IMR-90 (cell line): ENCODE data around the gene MEGF11. TPM values are rescaled to one million over a fixed set of nuclear protein-coding genes. Genes with fewer than 3 reads are reported as not detected.

Experiments used
- ATAC-seq: fragments of 200-7000 bp; cut with Tn5 transposase; 2 replicates; pipeline ENCODE4 v1.9.1; 2020; ENCODE audit warnings: low read depth, mild to moderate bottlenecking, moderate library complexity
- BruUV-seq: library from RNA; stranded (reverse); fragments of 400-500 nt; replicated peaks from 2 replicates; lab custom pipeline; 2021; lab: Mats Ljungman, UMichigan
- CTCF ChIA-PET: fragments of 300-600 bp; formaldehyde crosslinking; extraction: SDS; loops from one replicate; lab custom pipeline; 2021; ENCODE audit warnings: antibody characterized with exemption; lab: Yijun Ruan, JAX
- POLR2A ChIA-PET: fragments of 300-600 bp; sonication (Branson Sonifier 250); formaldehyde crosslinking; loops from one replicate; lab custom pipeline; 2022; ENCODE audit warnings: antibody characterized with exemption; ENCODE audit not compliant: unreplicated experiment; lab: Charles Lee
- DNase-seq: peaks from one replicate; pipeline ENCODE4 v3.0.0; 2013
- H2AFZ ChIP-seq: replicated peaks from 2 replicates; pipeline ENCODE3; 2013; ENCODE audit warnings: low read length, mild to moderate bottlenecking; ENCODE audit not compliant: poor library complexity
- H2AK5ac ChIP-seq: 2 replicates; pipeline ENCODE4 v1.6.1; 2013; ENCODE audit warnings: low read depth, low read length, inconsistent platforms
- H2AK9ac ChIP-seq: replicated peaks from 2 replicates; pipeline ENCODE3; 2013; ENCODE audit warnings: mild to moderate bottlenecking, low read depth, low read length, moderate library complexity; ENCODE audit not compliant: poor library complexity
- H2BK120ac ChIP-seq: 2 replicates; pipeline ENCODE4 v1.6.1; 2013; ENCODE audit warnings: low read depth, low read length, inconsistent platforms
- H2BK15ac ChIP-seq: 3 replicates; pipeline ENCODE4 v1.6.1; 2013; ENCODE audit warnings: low read depth, low read length, inconsistent platforms
- H2BK20ac ChIP-seq: 2 replicates; pipeline ENCODE4 v1.6.1; 2013; ENCODE audit warnings: low read depth, mild to moderate bottlenecking, inconsistent platforms, low read length, moderate library complexity
- H2BK5ac ChIP-seq: 2 replicates; pipeline ENCODE4 v1.6.1; 2013; ENCODE audit warnings: mild to moderate bottlenecking, low read depth, low read length, inconsistent platforms; ENCODE audit not compliant: poor library complexity, severe bottlenecking
- H3K14ac ChIP-seq: replicated peaks from 2 replicates; pipeline ENCODE4 v1.6.1; 2013; ENCODE audit warnings: low read depth, low read length, inconsistent platforms
- H3K18ac ChIP-seq: 2 replicates; pipeline ENCODE4 v1.6.1; 2013; ENCODE audit warnings: low read depth, low read length, control low read depth
- H3K23ac ChIP-seq: 2 replicates; pipeline ENCODE4 v1.6.1; 2013; ENCODE audit warnings: low read depth, low read length, inconsistent platforms
- H3K27ac ChIP-seq: 2 replicates; pipeline ENCODE4 v1.5.1; 2013; ENCODE audit warnings: mild to moderate bottlenecking, control low read depth, low read length; ENCODE audit not compliant: insufficient read depth
- H3K27me3 ChIP-seq: 2 replicates; pipeline ENCODE4 v1.6.1; 2013; ENCODE audit warnings: low read length; ENCODE audit not compliant: control insufficient read depth, insufficient read depth
- H3K36me3 ChIP-seq: 2 replicates; pipeline ENCODE4 v1.6.1; 2013; ENCODE audit warnings: low read length, mixed read lengths; ENCODE audit not compliant: control insufficient read depth, insufficient read depth
- H3K4ac ChIP-seq: 2 replicates; pipeline ENCODE4 v1.6.1; 2013; ENCODE audit warnings: low read depth, low read length, inconsistent platforms
- H3K4me1 ChIP-seq: 2 replicates; pipeline ENCODE4 v1.6.1; 2013; ENCODE audit warnings: low read length, mixed read lengths; ENCODE audit not compliant: control insufficient read depth, insufficient read depth
- H3K4me2 ChIP-seq: 2 replicates; pipeline ENCODE4 v1.6.1; 2013; ENCODE audit warnings: low read depth, mild to moderate bottlenecking, control low read depth, low read length, moderate library complexity
- H3K4me3 ChIP-seq: 2 replicates; pipeline ENCODE4 v1.5.1; 2013; ENCODE audit warnings: low read depth, mild to moderate bottlenecking, control low read depth, low read length, moderate library complexity; ENCODE audit not compliant: insufficient read depth
- H3K56ac ChIP-seq: 2 replicates; pipeline ENCODE4 v1.6.1; 2013; ENCODE audit warnings: low read length, inconsistent platforms; ENCODE audit not compliant: insufficient read depth; ENCODE audit errors: extremely low read depth
- H3K79me1 ChIP-seq, 2 experiments: 2 replicates each; pipeline ENCODE4 v1.6.1; 2013; ENCODE audit warnings: low read length in 2 of 2, inconsistent platforms in 1 of 2, low read depth in 1 of 2
- H3K9ac ChIP-seq: 2 replicates; pipeline ENCODE4 v1.6.1; 2013; ENCODE audit warnings: low read depth, low read length, control low read depth
- H3K9me1 ChIP-seq: 2 replicates; pipeline ENCODE4 v1.6.1; 2013; ENCODE audit warnings: low read length, inconsistent platforms; ENCODE audit not compliant: insufficient read depth
- H3K9me3 ChIP-seq: 2 replicates; pipeline ENCODE4 v1.6.1; 2013; ENCODE audit warnings: low read length; ENCODE audit not compliant: control insufficient read depth, insufficient read depth
- H4K20me1 ChIP-seq: 2 replicates; pipeline ENCODE4 v1.6.1; 2013; ENCODE audit warnings: low read length, inconsistent platforms; ENCODE audit not compliant: insufficient read depth
- H4K5ac ChIP-seq: 2 replicates; pipeline ENCODE4 v1.6.1; 2013; ENCODE audit warnings: mild to moderate bottlenecking, low read depth, low read length, control low read depth
- H4K8ac ChIP-seq, 2 experiments: 2 replicates each; pipeline ENCODE4 v1.6.1; 2013; ENCODE audit warnings: low read depth in 2 of 2, low read length in 2 of 2, control low read depth in 1 of 2, inconsistent platforms in 1 of 2
- H4K91ac ChIP-seq: 2 replicates; pipeline ENCODE4 v1.6.1; 2013; ENCODE audit warnings: low read depth, low read length, inconsistent platforms; ENCODE audit not compliant: insufficient read depth
- BHLHE40 ChIP-seq: fragments of 150-350 bp; IDR thresholded peaks from 2 replicates; pipeline ENCODE4 v1.6.1; 2016; ENCODE audit warnings: mild to moderate bottlenecking, low read depth, low read length
- CEBPB ChIP-seq: IDR thresholded peaks from 2 replicates; pipeline ENCODE4 v1.6.1; 2012; ENCODE audit warnings: low read depth, low read length, improper control_type of control experiment
- CHD1 ChIP-seq: IDR thresholded peaks from 2 replicates; pipeline ENCODE4 v1.6.1; 2012; ENCODE audit warnings: low read depth, low read length, improper control_type of control experiment
- CTCF ChIP-seq: conservative IDR thresholded peaks from 2 replicates; pipeline ENCODE4 v1.5.1; 2012; ENCODE audit warnings: mild to moderate bottlenecking, low read depth, low read length, improper control_type of control experiment
- MAFK ChIP-seq: IDR thresholded peaks from 2 replicates; pipeline ENCODE4 v1.6.1; 2012; ENCODE audit warnings: low read depth, low read length, improper control_type of control experiment
- MXI1 ChIP-seq: IDR thresholded peaks from 2 replicates; pipeline ENCODE4 v1.6.1; 2012; ENCODE audit warnings: low read depth, mild to moderate bottlenecking, low read length, moderate library complexity, borderline replicate concordance
- RAD21 ChIP-seq: IDR thresholded peaks from 2 replicates; pipeline ENCODE4 v1.6.1; 2012; ENCODE audit warnings: low read length, improper control_type of control experiment
- RCOR1 ChIP-seq: IDR thresholded peaks from 2 replicates; pipeline ENCODE4 v1.6.1; 2012; ENCODE audit warnings: mild to moderate bottlenecking, low read length, improper control_type of control experiment; ENCODE audit not compliant: insufficient replicate concordance
- RFX5 ChIP-seq: IDR thresholded peaks from 2 replicates; pipeline ENCODE4 v1.8.0; 2012; ENCODE audit warnings: low read depth, mild to moderate bottlenecking, low read length, moderate library complexity
- SMC3 ChIP-seq: fragments of 150-350 bp; IDR thresholded peaks from 2 replicates; pipeline ENCODE4 v1.6.1; 2016; ENCODE audit warnings: low read depth, mild to moderate bottlenecking, antibody characterized with exemption, low read length, moderate library complexity
- USF2 ChIP-seq: fragments of 150-350 bp; IDR thresholded peaks from 2 replicates; pipeline ENCODE4 v1.6.1; 2017; ENCODE audit warnings: mild to moderate bottlenecking, antibody characterized with exemption, low read length, low read depth
- WGBS, 2 experiments: methylation state at CpG; one replicate each; pipeline versions ENCODE4 v1.1.5 to v1.1.7; 2013; ENCODE audit warnings: missing lambda C conversion rate in 2 of 2; ENCODE audit not compliant: insufficient read length in 1 of 2; ENCODE audit errors: extremely low coverage in 2 of 2; 5-methylcytosine and 5-hydroxymethylcytosine counted together
- dilution Hi-C: fragments of 300-500 bp; cut with HindIII; formaldehyde crosslinking; loops from one replicate; pipeline ENCODE4 v1.14.3; 2018; ENCODE audit warnings: low sequenced_read_pairs; ENCODE audit not compliant: unreplicated experiment
- in situ Hi-C: fragments of 300-500 bp; cut with MboI; formaldehyde crosslinking; loops from 3 replicates; pipeline ENCODE4 v1.14.3; 2019; ENCODE audit warnings: low sequenced_read_pairs, inconsistent platforms, mixed read lengths
- intact Hi-C: fragments of 100-400 bp; cut with micrococcal nuclease; formaldehyde crosslinking; loops from 2 replicates; pipeline ENCODE4 v1.10.0; 2022
- polyA plus RNA-seq, 3 experiments: library from polyadenylated mRNA; depleted of rRNA; stranded (reverse); fragments of >200 nt; gene quantifications; 2 replicates each; pipeline ENCODE4 v1.2.3, GENCODE V29; 2012; ENCODE audit warnings: low replicate concordance in 1 of 3
- total RNA-seq: library from RNA; depleted of rRNA; stranded (reverse); fragments of >200 nt; gene quantifications from 2 replicates; pipeline ENCODE4 v1.2.3, GENCODE V29; 2012
- TF ChIP-seq, protein P1 (sequence below): fragments of 150-350 bp; IDR thresholded peaks from 2 replicates; pipeline ENCODE4 v1.6.1; 2016; ENCODE audit warnings: low read depth, mild to moderate bottlenecking, low read length, moderate library complexity, borderline replicate concordance

MEGF11 gene
- total and polyA plus RNA-seq, 2 of the 4 experiments (the other 2 are of a cell fraction), result not detected

- H3K9me1 ChIP-seq, result peaks cover 3% of the 10 kb centered on the region; the same call in 1 of the 2 replicates
- no peak overlapping the region for H2BK5ac ChIP-seq
- no peak overlapping the region for H3K4me2 ChIP-seq
- ChIA-PET POLR2A (no interaction called here), CTCF (no interaction called here)
- H3K23ac ChIP-seq, result no peak overlapping the region
- no peaks in the 10 kb centered on the region for H4K20me1 ChIP-seq
- H3K27ac ChIP-seq, result no peak overlapping the region
- intact Hi-C loops, result no loop called here
- WGBS, 2 experiments, result no CpG with 5 or more reads among the region's 3 CpGs
- dilution Hi-C loops, result no loop called here
- no peak overlapping the region for H2AK5ac ChIP-seq
- no peak overlapping the region for H4K91ac ChIP-seq
- no peak overlapping the region for H3K9ac ChIP-seq
- no peak overlapping the region for H4K8ac ChIP-seq
- no peak overlapping the region for H2BK20ac ChIP-seq
- no peak overlapping the region for H3K56ac ChIP-seq
- H2AK9ac ChIP-seq, result no peak overlapping the region
- no peaks in the 10 kb centered on the region for H3K36me3 ChIP-seq
- peaks cover 28% of the 10 kb centered on the region for H3K27me3 ChIP-seq
- no peaks in the 10 kb centered on the region for H3K79me1 ChIP-seq
- no peak overlapping the region for H2AFZ ChIP-seq
- no peak overlapping the region for H2BK120ac ChIP-seq
- no peak overlapping the region for H3K14ac ChIP-seq
- H3K4me3 ChIP-seq, result no peak overlapping the region
- H4K5ac ChIP-seq, result no peak overlapping the region
- H2BK15ac ChIP-seq, result no peak overlapping the region
- H3K4me1 ChIP-seq, result no peaks in the 10 kb centered on the region
- no peak overlapping the region for H3K18ac ChIP-seq
- no TSS peak for BruUV-seq
- no peak for ATAC-seq
- TF ChIP-seq CTCF (no peak), CEBPB (no peak), RAD21 (no peak), BHLHE40 (no peak), SMC3 (no peak), CHD1 (no peak), RFX5 (no peak), MAFK (no peak), RCOR1 (no peak), USF2 (no peak), MXI1 (no peak)
- TF ChIP-seq, protein P1, sequence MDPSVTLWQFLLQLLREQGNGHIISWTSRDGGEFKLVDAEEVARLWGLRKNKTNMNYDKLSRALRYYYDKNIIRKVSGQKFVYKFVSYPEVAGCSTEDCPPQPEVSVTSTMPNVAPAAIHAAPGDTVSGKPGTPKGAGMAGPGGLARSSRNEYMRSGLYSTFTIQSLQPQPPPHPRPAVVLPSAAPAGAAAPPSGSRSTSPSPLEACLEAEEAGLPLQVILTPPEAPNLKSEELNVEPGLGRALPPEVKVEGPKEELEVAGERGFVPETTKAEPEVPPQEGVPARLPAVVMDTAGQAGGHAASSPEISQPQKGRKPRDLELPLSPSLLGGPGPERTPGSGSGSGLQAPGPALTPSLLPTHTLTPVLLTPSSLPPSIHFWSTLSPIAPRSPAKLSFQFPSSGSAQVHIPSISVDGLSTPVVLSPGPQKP, result no peak
- in situ Hi-C loops, result no loop called here
- no peak for DNase-seq
- H3K9me3 ChIP-seq, result no peaks in the 10 kb centered on the region
- H3K4ac ChIP-seq, result no peak overlapping the region
Observed at GRCh38 chr15:65947041-65947440, 306.5 kb downstream of the MEGF11 start.
